Brain microvascular endothelial cell (primary cell): ENCODE data around the gene FER1L5.
"Not testable (repeated sequence)": the region's sequence is repeated elsewhere in the genome, so short reads cannot be mapped to it uniquely, and the experiment has no call there.

ENCODE experiments used
- DNase-seq: peaks from one replicate; pipeline ENCODE4 v3.0.0-alpha.2; 2020
- H3K27ac ChIP-seq: fragments of 250-450 bp; sonication (Bioruptor Pico); 2 replicates; pipeline ENCODE4 v1.5.1; 2020; ENCODE audit warnings: mild to moderate bottlenecking, moderate library complexity
- H3K27me3 ChIP-seq: fragments of 250-450 bp; sonication (Bioruptor Pico); replicated peaks from 2 replicates; pipeline ENCODE4 v1.5.1; 2020; ENCODE audit warnings: mild to moderate bottlenecking
- H3K36me3 ChIP-seq: fragments of 250-450 bp; sonication (Bioruptor Pico); replicated peaks from 2 replicates; pipeline ENCODE4 v1.5.1; 2020; ENCODE audit warnings: mild to moderate bottlenecking
- H3K4me3 ChIP-seq: 2 replicates; pipeline ENCODE4 v1.5.1; 2011; ENCODE audit warnings: low read depth, mild to moderate bottlenecking, control low read depth, low read length, moderate library complexity
- CTCF ChIP-seq: IDR thresholded peaks from 2 replicates; pipeline ENCODE4 v1.5.1; 2011; ENCODE audit warnings: low read depth, mild to moderate bottlenecking, moderate library complexity, low read length, control low read depth, inconsistent platforms; ENCODE audit errors: missing control alignments
- in situ Hi-C: cut with HindIII; loops from 2 replicates; pipeline ENCODE4 v1.10.0; 2017; ENCODE audit warnings: low sequenced_read_pairs, low pct_ligation_motif_present

Gene FER1L5

GRCh38 chr2:96651793-96652192, 9.2 kb downstream of the FER1L5 start:
- in situ Hi-C loops: no loop called here
- Histone ChIP-seq H3K27ac (no peak overlapping the region), H3K4me3 (no peak overlapping the region), H3K36me3 (no peaks in the 10 kb centered on the region), H3K27me3 (no peaks in the 10 kb centered on the region)
- TF ChIP-seq CTCF: no peak
- no peak for DNase-seq

- H3K36me3 ChIP-seq, H3K27me3 ChIP-seq, in situ Hi-C loops, H3K4me3 ChIP-seq, DNase-seq, H3K27ac ChIP-seq: not testable (repeated sequence)
These were observed 12.2 kb downstream of the FER1L5 start for GRCh38 chr2:96654791-96655190.

DNA sequence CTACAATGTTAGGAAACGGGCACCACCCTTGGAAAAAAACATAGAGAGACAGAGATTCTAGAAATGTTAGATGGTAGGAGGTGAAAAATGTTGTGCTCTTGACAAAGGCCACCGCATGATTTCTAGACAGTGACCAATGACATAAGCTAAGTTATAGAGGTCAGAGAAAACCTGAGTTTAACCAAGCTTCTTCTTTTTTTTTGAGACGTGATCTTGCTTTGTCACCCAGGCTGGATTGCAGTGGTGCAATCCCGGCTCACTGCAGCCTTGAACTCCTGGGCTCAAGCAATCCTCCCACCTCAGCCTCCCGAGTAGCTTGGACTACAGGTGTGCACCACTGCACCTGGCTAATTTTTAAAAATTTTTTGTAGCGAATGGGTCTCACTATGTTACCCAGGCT, 13.0 kb downstream of the FER1L5 start:
- in situ Hi-C loops: no loop called here
- no peaks in the 10 kb centered on the region for H3K27me3 ChIP-seq
- no peak overlapping the region for H3K27ac ChIP-seq
- DNase-seq: no peak
- TF ChIP-seq CTCF: no peak
- H3K4me3 ChIP-seq: no peak overlapping the region
- H3K36me3 ChIP-seq: no peaks in the 10 kb centered on the region

DNA sequence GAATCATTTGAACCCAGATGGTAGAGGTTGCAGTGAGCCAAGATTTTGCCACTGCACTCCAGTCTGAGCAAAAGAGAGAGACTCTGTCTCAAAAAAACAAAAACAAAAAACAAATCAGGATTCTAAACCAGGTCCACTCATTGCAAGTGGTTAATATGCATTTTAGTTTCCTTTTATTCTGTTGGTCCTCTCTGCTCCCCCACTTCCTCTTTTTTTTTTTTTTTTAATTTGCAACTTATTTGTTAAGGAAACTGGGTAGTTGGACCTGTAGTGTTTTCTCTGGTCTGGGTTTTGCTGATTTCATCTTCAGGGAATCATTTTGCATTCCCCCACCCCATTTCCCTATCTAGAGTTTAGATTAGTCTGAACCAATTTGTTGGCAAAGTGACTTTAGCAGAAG, 14.0 kb downstream of the FER1L5 start:
- Histone ChIP-seq H3K36me3 (no peaks in the 10 kb centered on the region), H3K27ac (no peak overlapping the region), H3K27me3 (no peaks in the 10 kb centered on the region), H3K4me3 (no peak overlapping the region)
- DNase-seq: no peak
- in situ Hi-C loops: no loop called here
- no peak for TF ChIP-seq CTCF

DNA sequence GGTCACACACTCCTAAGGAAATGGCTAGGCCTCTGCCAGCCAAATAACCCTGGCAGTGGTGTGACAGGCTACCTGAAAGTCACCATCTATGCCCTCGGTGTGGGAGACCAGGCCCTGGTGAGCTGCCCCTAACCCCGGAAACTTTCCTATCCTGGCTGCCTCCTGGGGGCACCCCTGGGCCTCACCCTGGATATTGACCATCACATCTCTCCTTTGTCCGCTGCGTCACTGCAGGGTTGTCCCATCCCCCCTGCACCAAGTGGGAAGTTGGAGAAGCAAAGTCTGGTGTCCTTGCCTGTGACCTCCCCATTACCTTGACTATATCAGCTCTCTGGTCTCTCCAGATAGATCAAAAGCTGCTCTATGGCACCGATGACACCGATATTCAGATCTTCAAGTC, 18.8 kb downstream of the FER1L5 start:
- no peak overlapping the region for H3K4me3 ChIP-seq
- in situ Hi-C loops: no loop called here
- H3K27me3 ChIP-seq: no peaks in the 10 kb centered on the region
- no peak for TF ChIP-seq CTCF
- no peak overlapping the region for H3K27ac ChIP-seq
- no peak for DNase-seq
- no peaks in the 10 kb centered on the region for H3K36me3 ChIP-seq

GRCh38 chr2:96662360-96662759, 19.8 kb downstream of the FER1L5 start:
- no peak for TF ChIP-seq CTCF
- Histone ChIP-seq H3K27me3 (no peaks in the 10 kb centered on the region), H3K27ac (no peak overlapping the region), H3K36me3 (no peaks in the 10 kb centered on the region), H3K4me3 (no peak overlapping the region)
- in situ Hi-C loops: no loop called here
- DNase-seq: no peak
